Fibroblast of mammary gland (primary cell): Measurements from ENCODE around the gene TRAF1.

Experiments used
- DNase-seq: peaks from one replicate; pipeline ENCODE4 v3.0.0-alpha.2; 2010; ENCODE audit warnings: low read depth
- H3K4me3 ChIP-seq: 2 replicates; pipeline ENCODE4 v1.5.1; 2011; ENCODE audit warnings: low read depth, mild to moderate bottlenecking, low read length, moderate library complexity; ENCODE audit not compliant: control insufficient read depth
- TF ChIP-seq, protein P1 (sequence below): conservative IDR thresholded peaks from 2 replicates; pipeline ENCODE4 v1.5.1; 2011; ENCODE audit warnings: low read depth, low read length, inconsistent platforms; ENCODE audit not compliant: control insufficient read depth, insufficient read depth

Gene TRAF1

DNA sequence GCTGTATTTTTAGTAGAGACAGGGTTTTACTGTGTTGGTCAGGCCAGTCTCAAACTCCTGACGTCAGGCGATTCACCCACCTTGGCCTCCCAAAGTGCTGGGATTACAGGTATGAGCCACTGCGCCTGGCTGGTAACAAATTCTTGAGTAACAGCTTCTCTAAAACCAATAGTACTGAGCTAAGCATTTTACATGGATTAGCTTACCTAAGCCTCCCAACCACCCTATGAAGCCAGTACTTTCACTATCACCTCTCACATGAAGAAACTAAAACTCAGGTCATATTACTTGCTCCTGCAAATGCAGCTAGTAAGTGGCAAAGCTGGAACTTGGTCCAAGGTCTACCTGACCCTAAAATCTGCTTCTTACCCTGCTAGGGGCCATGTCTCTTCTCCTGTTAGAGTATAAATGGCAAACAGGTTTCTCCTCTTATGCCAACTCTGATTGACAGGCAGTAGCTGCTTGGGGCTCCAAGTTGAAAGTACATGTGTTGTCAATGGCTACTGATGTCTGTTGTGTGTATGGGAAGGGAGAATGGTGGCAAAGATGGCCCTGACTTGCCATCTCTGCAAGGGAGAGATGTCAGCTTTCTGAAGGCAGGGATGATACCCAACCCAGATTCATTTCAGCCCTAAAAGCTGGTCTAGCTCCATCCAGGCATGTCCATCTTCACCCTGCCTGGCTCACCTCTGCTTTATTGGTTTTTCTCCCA lies 53.6 kb downstream of the TRAF1 start:
- H3K4me3 ChIP-seq, result no peak overlapping the region
- no peak for DNase-seq
- TF ChIP-seq, protein P1, sequence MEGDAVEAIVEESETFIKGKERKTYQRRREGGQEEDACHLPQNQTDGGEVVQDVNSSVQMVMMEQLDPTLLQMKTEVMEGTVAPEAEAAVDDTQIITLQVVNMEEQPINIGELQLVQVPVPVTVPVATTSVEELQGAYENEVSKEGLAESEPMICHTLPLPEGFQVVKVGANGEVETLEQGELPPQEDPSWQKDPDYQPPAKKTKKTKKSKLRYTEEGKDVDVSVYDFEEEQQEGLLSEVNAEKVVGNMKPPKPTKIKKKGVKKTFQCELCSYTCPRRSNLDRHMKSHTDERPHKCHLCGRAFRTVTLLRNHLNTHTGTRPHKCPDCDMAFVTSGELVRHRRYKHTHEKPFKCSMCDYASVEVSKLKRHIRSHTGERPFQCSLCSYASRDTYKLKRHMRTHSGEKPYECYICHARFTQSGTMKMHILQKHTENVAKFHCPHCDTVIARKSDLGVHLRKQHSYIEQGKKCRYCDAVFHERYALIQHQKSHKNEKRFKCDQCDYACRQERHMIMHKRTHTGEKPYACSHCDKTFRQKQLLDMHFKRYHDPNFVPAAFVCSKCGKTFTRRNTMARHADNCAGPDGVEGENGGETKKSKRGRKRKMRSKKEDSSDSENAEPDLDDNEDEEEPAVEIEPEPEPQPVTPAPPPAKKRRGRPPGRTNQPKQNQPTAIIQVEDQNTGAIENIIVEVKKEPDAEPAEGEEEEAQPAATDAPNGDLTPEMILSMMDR, result no peak

DNA sequence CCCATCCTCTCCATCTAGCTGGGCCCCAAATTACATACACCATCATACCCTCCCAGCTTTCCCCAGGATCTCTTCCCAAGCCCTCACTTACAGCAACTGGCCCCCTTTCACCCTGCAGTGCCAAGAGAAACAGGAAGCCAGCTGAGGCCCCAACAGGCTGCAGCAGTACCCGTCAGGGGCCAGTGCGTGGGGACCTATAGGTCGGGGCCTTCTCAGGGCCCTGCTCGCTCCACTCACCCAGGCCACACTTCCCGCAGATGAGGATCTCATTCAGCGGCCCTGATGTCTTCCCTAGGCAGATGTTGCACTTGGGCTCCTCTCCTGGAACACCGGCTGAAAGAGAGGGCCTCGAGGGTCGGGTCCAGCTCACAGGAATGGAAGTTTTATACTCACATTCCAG lies 56.4 kb downstream of the TRAF1 start:
- H3K4me3 ChIP-seq, result no peak overlapping the region

DNA sequence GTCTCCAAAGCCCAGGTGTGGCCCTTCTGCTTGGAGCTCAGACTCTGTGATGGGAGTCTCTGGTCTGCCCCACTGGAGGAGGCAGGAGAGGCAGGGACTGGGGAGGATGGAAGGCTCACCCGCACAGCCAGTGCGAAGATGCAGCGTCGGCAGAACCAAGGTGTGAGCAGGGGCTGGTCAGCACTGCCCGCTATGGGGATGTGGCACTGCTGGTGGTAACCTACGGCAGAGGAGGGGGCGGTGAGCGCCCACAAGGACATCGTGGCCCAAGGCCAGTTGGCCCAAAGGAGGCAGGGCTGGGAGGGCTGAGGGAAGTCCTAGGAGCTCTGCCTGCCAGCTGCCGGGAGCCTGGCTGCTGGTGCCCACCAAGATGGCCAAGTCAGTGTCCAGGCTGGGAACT lies 56.9 kb downstream of the TRAF1 start:
- no peak for DNase-seq
- H3K4me3 ChIP-seq, result no peak overlapping the region

More for the DNA sequence above, 56.4 kb downstream of the TRAF1 start:
- DNase-seq, result no peak
- TF ChIP-seq, protein P1, result no peak

DNA sequence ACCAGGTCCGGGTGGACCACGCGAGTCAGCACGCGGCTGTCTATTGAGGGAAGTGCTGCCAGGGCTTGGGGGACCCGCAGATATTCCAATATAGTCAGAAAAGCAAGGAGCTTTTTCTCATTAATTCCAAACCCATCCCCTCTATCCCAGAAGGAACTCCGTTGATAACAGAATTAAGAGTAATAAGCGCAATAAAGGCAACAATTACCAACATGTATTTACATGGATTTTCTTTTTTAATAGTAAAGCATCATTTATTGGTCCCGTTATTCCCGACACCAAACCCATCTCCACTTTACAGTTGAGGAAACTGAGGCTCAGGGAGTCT lies 57.3 kb downstream of the TRAF1 start:
- peak overlapping the region; percentile 47 for H3K4me3 ChIP-seq
- TF ChIP-seq, protein P1, result no peak
- DNase-seq, result no peak

More for the DNA sequence above, 56.9 kb downstream of the TRAF1 start:
- TF ChIP-seq, protein P1, result no peak

DNA sequence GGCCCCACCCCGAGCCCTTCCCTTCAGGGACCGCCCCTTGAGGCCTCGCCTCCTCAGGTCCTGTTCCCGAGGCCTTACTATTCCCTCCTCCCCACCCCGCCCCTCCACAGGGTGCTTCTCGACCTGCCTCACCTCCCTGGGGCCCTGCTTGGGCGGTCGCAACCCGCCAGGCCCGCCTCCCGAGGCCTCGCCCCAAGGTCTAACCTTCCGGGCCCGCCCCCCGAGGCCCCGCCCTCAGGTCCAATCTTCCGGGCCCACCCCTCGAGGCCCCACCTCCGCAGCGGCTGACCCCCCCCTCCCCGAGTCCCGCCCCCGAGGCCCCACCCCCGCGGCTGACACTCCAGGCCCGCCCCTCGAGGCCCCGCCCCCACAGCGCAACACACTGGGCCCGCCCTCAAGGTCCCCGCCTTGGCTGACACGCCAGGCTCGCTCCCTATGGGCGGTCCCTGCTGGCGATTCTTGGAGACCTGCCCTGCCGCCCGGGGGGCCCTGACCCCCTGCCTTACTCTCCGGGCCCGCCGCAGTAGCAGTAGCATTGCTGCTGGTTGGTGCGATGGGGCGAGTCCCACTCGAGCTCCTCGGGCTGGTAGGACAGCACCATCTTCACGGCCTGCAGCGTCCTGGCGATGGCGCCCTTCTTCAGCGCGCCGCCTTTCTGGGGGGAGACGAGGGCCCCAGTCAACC lies 57.8 kb downstream of the TRAF1 start:
- peak overlapping the region; percentile 47 for H3K4me3 ChIP-seq
- TF ChIP-seq, protein P1, result peak; percentile 36
- peak; percentile 91 for DNase-seq

DNA sequence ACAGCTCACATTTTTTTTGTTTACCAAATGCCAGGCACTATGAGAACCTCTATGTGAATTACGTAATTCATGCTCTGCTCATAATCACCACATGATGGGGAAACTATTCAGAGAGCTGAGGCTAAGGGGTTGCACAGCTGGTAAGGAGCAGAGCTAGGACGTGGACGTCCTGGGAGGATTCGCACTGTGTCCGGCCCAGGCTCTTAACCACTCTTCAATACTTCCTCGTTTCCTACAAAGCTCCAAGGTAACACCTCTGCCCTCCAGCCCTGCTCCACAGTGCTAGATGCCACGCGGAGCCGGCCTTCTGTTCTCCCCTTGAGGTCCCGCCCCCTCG lies 58.3 kb downstream of the TRAF1 start:
- TF ChIP-seq, protein P1, result no peak
- DNase-seq, result peak; percentile 87
- peak overlapping the region; percentile 35 for H3K4me3 ChIP-seq
